PC-9 (cell line): ENCODE results near the gene ATRN. TPM values are rescaled to one million over a fixed set of nuclear protein-coding genes. Genes with fewer than 3 reads are reported as not detected.

Source experiments
- BruUV-seq: library from RNA; stranded (reverse); fragments of 400-500 nt; replicated peaks from 2 replicates; lab custom pipeline; 2021; lab: Mats Ljungman, UMichigan
- CTCF ChIA-PET: fragments of 300-600 bp; sonication (Branson Sonifier 250); formaldehyde crosslinking; loops from one replicate; lab custom pipeline; 2022; ENCODE audit warnings: antibody characterized with exemption; lab: Charles Lee
- POLR2A ChIA-PET: fragments of 300-600 bp; sonication (Branson Sonifier 250); formaldehyde crosslinking; loops from one replicate; lab custom pipeline; 2022; ENCODE audit warnings: antibody characterized with exemption; ENCODE audit not compliant: unreplicated experiment; lab: Charles Lee
- DNase-seq, 2 experiments: peaks; one replicate each; pipeline versions ENCODE4 v3.0.0 to v3.0.0-alpha.2; 2015 to 2022; ENCODE audit warnings: mixed read lengths in 1 of 2
- H2AFZ ChIP-seq: fragments of 200-600 bp; sonication (generic); 2 replicates; pipeline ENCODE4 v1.8.1; 2017; ENCODE audit warnings: antibody characterized with exemption
- H3F3A ChIP-seq: fragments of 200-600 bp; sonication (generic); 2 replicates; pipeline ENCODE4 v1.8.1; 2017; ENCODE audit warnings: antibody characterized with exemption, mild to moderate bottlenecking, low read depth; ENCODE audit not compliant: insufficient read depth
- H3K27ac ChIP-seq: fragments of 200-600 bp; sonication (generic); 2 replicates; pipeline ENCODE4 v1.6.1; 2016; ENCODE audit warnings: mixed run types
- H3K27me3 ChIP-seq: fragments of 200-600 bp; sonication (generic); 2 replicates; pipeline ENCODE4 v1.6.1; 2016; ENCODE audit warnings: low read depth, mixed run types; ENCODE audit not compliant: insufficient read depth
- H3K36me3 ChIP-seq: fragments of 200-600 bp; sonication (generic); 2 replicates; pipeline ENCODE4 v1.6.1; 2016; ENCODE audit warnings: low read depth, mixed run types
- H3K4me1 ChIP-seq: fragments of 200-600 bp; sonication (generic); replicated peaks from 2 replicates; pipeline ENCODE4 v1.6.1; 2016; ENCODE audit warnings: mixed run types; ENCODE audit not compliant: insufficient read depth
- H3K4me2 ChIP-seq: fragments of 200-600 bp; sonication (generic); 2 replicates; pipeline ENCODE4 v1.6.1; 2017; ENCODE audit warnings: mixed run types
- H3K4me3 ChIP-seq: fragments of 200-600 bp; sonication (generic); 2 replicates; pipeline ENCODE4 v1.6.1; 2016; ENCODE audit warnings: mixed run types
- H3K79me2 ChIP-seq: fragments of 200-600 bp; sonication (generic); 2 replicates; pipeline ENCODE4 v1.6.1; 2017; ENCODE audit warnings: low read depth, mixed run types
- H3K9me2 ChIP-seq: fragments of 200-600 bp; sonication (generic); 2 replicates; pipeline ENCODE4 v1.8.1; 2017; ENCODE audit warnings: mild to moderate bottlenecking; ENCODE audit not compliant: insufficient read depth
- H3K9me3 ChIP-seq: fragments of 200-600 bp; sonication (generic); 2 replicates; pipeline ENCODE4 v1.8.1; 2016; ENCODE audit warnings: low read depth; ENCODE audit not compliant: insufficient read depth
- H4K20me1 ChIP-seq: fragments of 200-600 bp; sonication (generic); 2 replicates; pipeline ENCODE4 v1.8.1; 2017; ENCODE audit not compliant: insufficient read depth
- EZH2 ChIP-seq: fragments of 200-600 bp; sonication (generic); IDR thresholded peaks from 2 replicates; pipeline ENCODE4 v1.8.0; 2017; ENCODE audit warnings: antibody characterized with exemption, low read depth
- intact Hi-C: fragments of 100-400 bp; cut with micrococcal nuclease; formaldehyde crosslinking; loops from one replicate; pipeline ENCODE4 v1.10.0; 2022; ENCODE audit not compliant: unreplicated experiment
- total RNA-seq: library from RNA; stranded (reverse); gene quantifications from 2 replicates; pipeline ENCODE4 v1.2.3, GENCODE V29; 2021
- TF ChIP-seq, protein P1 (sequence below): fragments of 200-600 bp; sonication (generic); conservative IDR thresholded peaks from 2 replicates; pipeline ENCODE4 v1.6.1; 2017; ENCODE audit warnings: mixed run types, antibody characterized with exemption, mild to moderate bottlenecking, moderate library complexity

Gene ATRN
- total RNA-seq, 1 experiment from 2014 or later = 34.9 TPM

- DNase-seq = no peak
- no peaks in the 10 kb centered on the region; the same call in 1 of the 2 replicates for H3F3A ChIP-seq
- H3K79me2 ChIP-seq = no peaks in the 10 kb centered on the region
- H2AFZ ChIP-seq = no peak overlapping the region
- no peak overlapping the region for H3K27ac ChIP-seq
- intact Hi-C loops = loop anchor here (5.0 to 10.0 kb wide), 2 partner anchors 75 to 152 kb away; partner anchors contain the start of gene DNAAF9
- no peaks in the 10 kb centered on the region for H3K27me3 ChIP-seq
- H3K36me3 ChIP-seq = no peaks in the 10 kb centered on the region; the same call in 1 of the 2 replicates
- no peak overlapping the region for H3K4me3 ChIP-seq
- TF ChIP-seq EZH2 = no peak
- TF ChIP-seq, protein P1, sequence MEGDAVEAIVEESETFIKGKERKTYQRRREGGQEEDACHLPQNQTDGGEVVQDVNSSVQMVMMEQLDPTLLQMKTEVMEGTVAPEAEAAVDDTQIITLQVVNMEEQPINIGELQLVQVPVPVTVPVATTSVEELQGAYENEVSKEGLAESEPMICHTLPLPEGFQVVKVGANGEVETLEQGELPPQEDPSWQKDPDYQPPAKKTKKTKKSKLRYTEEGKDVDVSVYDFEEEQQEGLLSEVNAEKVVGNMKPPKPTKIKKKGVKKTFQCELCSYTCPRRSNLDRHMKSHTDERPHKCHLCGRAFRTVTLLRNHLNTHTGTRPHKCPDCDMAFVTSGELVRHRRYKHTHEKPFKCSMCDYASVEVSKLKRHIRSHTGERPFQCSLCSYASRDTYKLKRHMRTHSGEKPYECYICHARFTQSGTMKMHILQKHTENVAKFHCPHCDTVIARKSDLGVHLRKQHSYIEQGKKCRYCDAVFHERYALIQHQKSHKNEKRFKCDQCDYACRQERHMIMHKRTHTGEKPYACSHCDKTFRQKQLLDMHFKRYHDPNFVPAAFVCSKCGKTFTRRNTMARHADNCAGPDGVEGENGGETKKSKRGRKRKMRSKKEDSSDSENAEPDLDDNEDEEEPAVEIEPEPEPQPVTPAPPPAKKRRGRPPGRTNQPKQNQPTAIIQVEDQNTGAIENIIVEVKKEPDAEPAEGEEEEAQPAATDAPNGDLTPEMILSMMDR = no peak
- H3K9me3 ChIP-seq = no peaks in the 10 kb centered on the region
- H3K4me2 ChIP-seq = no peak overlapping the region
- H4K20me1 ChIP-seq = no peaks in the 10 kb centered on the region
- ChIA-PET POLR2A (interaction anchor here (0.6 kb wide), 1 partner anchor 161 kb away, joined by 13 read pairs; no protein-coding TSS in a partner anchor), CTCF (no interaction called here)
- no TSS peak for BruUV-seq
- no peaks in the 10 kb centered on the region for H3K9me2 ChIP-seq
- no peaks in the 10 kb centered on the region for H3K4me1 ChIP-seq
These were observed 88.8 kb downstream of the ATRN start for GRCh38 chr20:3559637-3560036.

- H4K20me1 ChIP-seq = no peaks in the 10 kb centered on the region
- no peak overlapping the region for H2AFZ ChIP-seq
- H3K27me3 ChIP-seq = no peaks in the 10 kb centered on the region
- no peak overlapping the region for H3K4me2 ChIP-seq
- no peaks in the 10 kb centered on the region; the same call in 1 of the 2 replicates for H3K36me3 ChIP-seq
- H3K4me3 ChIP-seq = no peak overlapping the region
- H3K9me2 ChIP-seq = no peaks in the 10 kb centered on the region
- H3K4me1 ChIP-seq = no peaks in the 10 kb centered on the region
- no peaks in the 10 kb centered on the region for H3K79me2 ChIP-seq
- H3K9me3 ChIP-seq = no peaks in the 10 kb centered on the region
- POLR2A ChIA-PET = no interaction called here
- TF ChIP-seq, protein P1 = no peak
- TF ChIP-seq EZH2 = no peak
- no peak overlapping the region for H3K27ac ChIP-seq
- CTCF ChIA-PET = no interaction called here
- intact Hi-C loops = loop anchor here (5.0 to 10.0 kb wide), 2 partner anchors 75 to 153 kb away; partner anchors contain the start of gene DNAAF9
- no peaks in the 10 kb centered on the region; the same call in 1 of the 2 replicates for H3F3A ChIP-seq
- DNase-seq = no peak
- no TSS peak for BruUV-seq
These were observed 89.3 kb downstream of the ATRN start for GRCh38 chr20:3560162-3560561.

DNA sequence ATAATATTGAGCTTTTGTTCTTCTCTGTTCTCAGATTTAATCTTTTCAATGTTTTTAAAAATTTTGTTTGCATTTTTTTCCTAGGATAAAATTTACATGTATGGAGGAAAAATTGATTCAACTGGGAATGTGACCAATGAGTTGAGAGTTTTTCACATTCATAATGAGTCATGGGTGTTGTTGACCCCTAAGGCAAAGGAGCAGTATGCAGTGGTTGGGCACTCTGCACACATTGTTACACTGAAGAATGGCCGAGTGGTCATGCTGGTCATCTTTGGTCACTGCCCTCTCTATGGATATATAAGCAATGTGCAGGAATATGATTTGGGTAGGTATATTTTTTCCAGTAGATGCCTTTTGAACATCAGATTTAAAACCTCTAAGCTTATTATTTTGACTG lies 89.8 kb downstream of the ATRN start:
- no peak for DNase-seq
- Histone ChIP-seq H3K27me3 (no peaks in the 10 kb centered on the region), H3K79me2 (no peaks in the 10 kb centered on the region), H3K4me2 (no peak overlapping the region), H3K4me1 (no peaks in the 10 kb centered on the region), H3K9me2 (no peaks in the 10 kb centered on the region), H4K20me1 (no peaks in the 10 kb centered on the region), H3K36me3 (no peaks in the 10 kb centered on the region; the same call in 1 of the 2 replicates), H3K9me3 (no peaks in the 10 kb centered on the region), H3F3A (no peaks in the 10 kb centered on the region; the same call in 1 of the 2 replicates), H2AFZ (no peak overlapping the region), H3K4me3 (no peak overlapping the region), H3K27ac (no peak overlapping the region)
- BruUV-seq = no TSS peak
- no peak for TF ChIP-seq EZH2
- TF ChIP-seq, protein P1 = no peak
- ChIA-PET POLR2A (no interaction called here), CTCF (no interaction called here)
- intact Hi-C loops = loop anchor here (5.0 to 10.0 kb wide), 2 partner anchors 74 to 153 kb away; partner anchors contain the start of gene DNAAF9
